GM12875 (cell line): ENCODE data around the gene NKAIN2.
"Not testable (repeated sequence)": the region's sequence is repeated elsewhere in the genome, so short reads cannot be mapped to it uniquely, and the experiment has no call there.

Source experiments
- H3K4me3 ChIP-seq: one replicate; pipeline ENCODE4 v1.5.1; 2011; ENCODE audit warnings: low read depth, low read length, control low read depth
- TF ChIP-seq, protein P1 (sequence below): IDR thresholded peaks from 2 replicates; pipeline ENCODE4 v1.5.1; 2011; ENCODE audit warnings: low read depth, mild to moderate bottlenecking, control low read depth, inconsistent platforms, low read length, moderate library complexity, borderline replicate concordance; ENCODE audit not compliant: insufficient read depth

Gene NKAIN2

DNA sequence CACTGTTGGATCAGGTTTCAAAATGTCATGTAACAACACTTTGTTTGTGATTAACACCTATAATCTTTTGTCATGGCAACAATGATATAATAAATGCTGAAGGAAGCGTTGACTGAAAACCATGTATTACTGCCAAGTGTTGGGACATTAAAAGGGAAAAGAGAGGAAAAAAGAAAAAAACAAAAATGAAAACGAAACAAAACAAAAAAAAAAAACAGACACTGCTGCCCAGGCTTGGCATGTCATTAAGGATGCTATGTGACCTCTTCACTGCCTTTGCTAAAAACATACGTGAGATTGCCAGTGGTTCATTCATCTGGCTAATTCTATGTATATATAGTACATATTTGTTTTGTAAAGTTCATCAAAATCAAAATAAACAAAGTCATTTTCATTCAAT is 641.9 kb downstream of the NKAIN2 start:
- H3K4me3 ChIP-seq: no peak overlapping the region
- TF ChIP-seq, protein P1, sequence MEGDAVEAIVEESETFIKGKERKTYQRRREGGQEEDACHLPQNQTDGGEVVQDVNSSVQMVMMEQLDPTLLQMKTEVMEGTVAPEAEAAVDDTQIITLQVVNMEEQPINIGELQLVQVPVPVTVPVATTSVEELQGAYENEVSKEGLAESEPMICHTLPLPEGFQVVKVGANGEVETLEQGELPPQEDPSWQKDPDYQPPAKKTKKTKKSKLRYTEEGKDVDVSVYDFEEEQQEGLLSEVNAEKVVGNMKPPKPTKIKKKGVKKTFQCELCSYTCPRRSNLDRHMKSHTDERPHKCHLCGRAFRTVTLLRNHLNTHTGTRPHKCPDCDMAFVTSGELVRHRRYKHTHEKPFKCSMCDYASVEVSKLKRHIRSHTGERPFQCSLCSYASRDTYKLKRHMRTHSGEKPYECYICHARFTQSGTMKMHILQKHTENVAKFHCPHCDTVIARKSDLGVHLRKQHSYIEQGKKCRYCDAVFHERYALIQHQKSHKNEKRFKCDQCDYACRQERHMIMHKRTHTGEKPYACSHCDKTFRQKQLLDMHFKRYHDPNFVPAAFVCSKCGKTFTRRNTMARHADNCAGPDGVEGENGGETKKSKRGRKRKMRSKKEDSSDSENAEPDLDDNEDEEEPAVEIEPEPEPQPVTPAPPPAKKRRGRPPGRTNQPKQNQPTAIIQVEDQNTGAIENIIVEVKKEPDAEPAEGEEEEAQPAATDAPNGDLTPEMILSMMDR: no peak

- H3K4me3 ChIP-seq: no peak overlapping the region
- TF ChIP-seq, protein P1: no peak
These were observed 643.3 kb downstream of the NKAIN2 start for GRCh38 chr6:124446961-124447360.

DNA sequence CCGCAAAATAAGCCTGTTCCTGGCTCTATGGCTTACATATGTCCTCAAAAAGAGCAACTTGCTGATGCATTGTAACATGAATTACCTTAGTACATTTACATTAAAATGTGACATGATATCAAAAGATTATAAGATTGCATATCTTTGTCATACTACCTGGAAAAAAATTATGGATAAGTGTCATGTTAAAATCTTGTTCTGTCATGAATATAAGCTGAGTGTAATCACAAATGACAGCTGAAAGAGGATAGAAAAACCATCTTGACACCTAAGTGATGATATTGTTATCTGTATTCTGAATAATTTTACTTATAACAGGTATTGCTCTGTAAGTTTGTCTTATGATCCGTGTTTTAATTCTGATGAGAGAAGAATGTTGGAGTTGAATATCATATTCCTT is 655.6 kb downstream of the NKAIN2 start:
- TF ChIP-seq, protein P1: no peak
- H3K4me3 ChIP-seq: no peak overlapping the region

GRCh38 chr6:124462750-124463149 is 659.1 kb downstream of the NKAIN2 start:
- H3K4me3 ChIP-seq: no peak overlapping the region
- TF ChIP-seq, protein P1: no peak

- TF ChIP-seq, protein P1: no peak
- H3K4me3 ChIP-seq: no peak overlapping the region
These were observed 659.6 kb downstream of the NKAIN2 start for GRCh38 chr6:124463271-124463670.

DNA sequence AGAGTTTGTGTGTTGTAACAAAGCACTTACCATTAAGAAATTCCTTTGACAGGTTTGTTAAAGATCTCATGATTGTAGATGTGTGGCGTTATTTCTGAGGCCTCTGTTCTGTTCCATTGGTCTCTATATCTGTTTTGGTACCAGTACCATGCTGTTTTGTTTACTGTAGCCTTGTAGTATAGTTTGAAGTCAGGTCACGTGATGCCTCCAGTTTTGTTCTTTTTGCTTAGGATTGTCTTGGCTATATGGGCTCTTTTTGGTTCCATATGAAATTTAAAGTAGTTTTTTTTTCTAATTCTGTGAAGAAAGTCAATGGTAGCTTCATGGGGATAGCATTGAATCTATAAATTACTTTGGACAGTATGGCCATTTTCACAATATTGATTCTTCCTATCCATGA is 660.9 kb downstream of the NKAIN2 start:
- not testable (repeated sequence) for H3K4me3 ChIP-seq

DNA sequence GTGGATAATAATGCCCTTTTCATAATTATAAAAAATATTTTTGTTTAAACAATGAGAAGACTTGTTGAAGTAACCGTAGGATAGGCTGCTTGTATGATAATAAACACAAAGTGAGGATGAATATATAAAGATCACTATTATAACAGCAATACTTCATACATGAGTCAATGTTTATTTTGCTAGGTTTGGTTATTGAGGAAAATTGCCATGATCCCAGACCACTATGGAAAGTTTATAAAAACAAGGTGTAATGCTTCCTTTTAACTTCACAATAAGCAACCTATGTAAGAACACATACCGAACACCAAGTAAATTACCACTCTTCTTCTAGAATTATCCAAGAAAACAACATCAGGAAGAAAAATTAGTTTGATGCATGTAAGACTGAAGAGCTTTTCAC is 663.3 kb downstream of the NKAIN2 start:
- H3K4me3 ChIP-seq: no peak overlapping the region
- TF ChIP-seq, protein P1: no peak

GRCh38 chr6:124467366-124467765 is 663.7 kb downstream of the NKAIN2 start:
- TF ChIP-seq, protein P1: no peak

More at GRCh38 chr6:124467366-124467765, 663.7 kb downstream of the NKAIN2 start:
- H3K4me3 ChIP-seq: no peak overlapping the region
